H9 (cell line): ENCODE data around the gene PPP4R2. TPM values are rescaled to one million over a fixed set of nuclear protein-coding genes. Genes with fewer than 3 reads are reported as not detected.
A peak's percentile ranks its signal among the peaks of the same experiment; 100 is the strongest.

ENCODE experiments used
- DNase-seq: peaks from one replicate; pipeline ENCODE4 v3.0.0-alpha.2; 2017
- H2AFZ ChIP-seq: one replicate; pipeline ENCODE4 v1.6.1; 2013; ENCODE audit warnings: mild to moderate bottlenecking, low read length, control low read depth, moderate library complexity
- H2AK5ac ChIP-seq: 2 replicates; pipeline ENCODE4 v1.6.1; 2013; ENCODE audit warnings: low read length, control low read depth, mixed read lengths; ENCODE audit not compliant: insufficient read length
- H2BK120ac ChIP-seq: one replicate; pipeline ENCODE4 v1.6.1; 2013; ENCODE audit warnings: low read depth, mild to moderate bottlenecking, low read length, control low read depth, inconsistent platforms; ENCODE audit not compliant: poor library complexity, severe bottlenecking
- H2BK12ac ChIP-seq: 2 replicates; pipeline ENCODE4 v1.6.1; 2013; ENCODE audit warnings: low read length, control low read depth, mixed read lengths, low read depth; ENCODE audit not compliant: insufficient read length
- H2BK15ac ChIP-seq: 2 replicates; pipeline ENCODE4 v1.6.1; 2013; ENCODE audit warnings: low read depth, low read length, control low read depth
- H2BK20ac ChIP-seq: one replicate; pipeline ENCODE4 v1.6.1; 2013; ENCODE audit warnings: low read depth, mild to moderate bottlenecking, low read length, control low read depth, inconsistent platforms; ENCODE audit not compliant: poor library complexity, severe bottlenecking
- H2BK5ac ChIP-seq: 2 replicates; pipeline ENCODE4 v1.6.1; 2013; ENCODE audit warnings: low read length, control low read depth, mixed read lengths; ENCODE audit not compliant: insufficient read length
- H3K14ac ChIP-seq: 2 replicates; pipeline ENCODE4 v1.6.1; 2013; ENCODE audit warnings: low read length, control low read depth; ENCODE audit not compliant: insufficient read depth
- H3K18ac ChIP-seq: 2 replicates; pipeline ENCODE4 v1.6.1; 2013; ENCODE audit warnings: low read depth, mild to moderate bottlenecking, mixed read lengths, low read length, control low read depth; ENCODE audit not compliant: insufficient read length
- H3K23ac ChIP-seq: 2 replicates; pipeline ENCODE4 v1.6.1; 2013; ENCODE audit warnings: low read length, control low read depth, mixed read lengths, low read depth; ENCODE audit not compliant: insufficient read length
- H3K23me2 ChIP-seq: 2 replicates; pipeline ENCODE4 v1.6.1; 2013; ENCODE audit warnings: low read depth, mild to moderate bottlenecking, mixed read lengths, low read length, control low read depth; ENCODE audit not compliant: insufficient read length, poor library complexity, severe bottlenecking
- H3K27ac ChIP-seq: 2 replicates; pipeline ENCODE4 v1.5.1; 2013; ENCODE audit warnings: low read length, control low read depth, mixed read lengths, low read depth; ENCODE audit not compliant: insufficient read length
- H3K27me3 ChIP-seq: 2 replicates; pipeline ENCODE4 v1.6.1; 2013; ENCODE audit warnings: low read length, control low read depth, inconsistent platforms; ENCODE audit not compliant: insufficient read depth
- H3K4ac ChIP-seq: 2 replicates; pipeline ENCODE4 v1.6.1; 2013; ENCODE audit warnings: low read depth, mild to moderate bottlenecking, control low read depth, inconsistent platforms, low read length, moderate library complexity
- H3K4me1 ChIP-seq: 2 replicates; pipeline ENCODE4 v1.6.1; 2013; ENCODE audit warnings: low read length, control low read depth, inconsistent platforms; ENCODE audit not compliant: insufficient read depth
- H3K4me2 ChIP-seq: 2 replicates; pipeline ENCODE4 v1.6.1; 2013; ENCODE audit warnings: low read length, control low read depth, mixed read lengths; ENCODE audit not compliant: insufficient read length, insufficient read depth
- H3K56ac ChIP-seq: 2 replicates; pipeline ENCODE4 v1.6.1; 2013; ENCODE audit warnings: low read depth, mild to moderate bottlenecking, mixed read lengths, low read length, control low read depth; ENCODE audit not compliant: insufficient read length
- H3K79me1 ChIP-seq: 2 replicates; pipeline ENCODE4 v1.6.1; 2013; ENCODE audit warnings: low read depth, mild to moderate bottlenecking, moderate library complexity, low read length, control low read depth, inconsistent platforms; ENCODE audit not compliant: insufficient read depth, poor library complexity, severe bottlenecking
- H3K79me2 ChIP-seq: 2 replicates; pipeline ENCODE4 v1.6.1; 2013; ENCODE audit warnings: low read length, control low read depth, inconsistent platforms; ENCODE audit not compliant: insufficient read depth
- H3K9ac ChIP-seq: 2 replicates; pipeline ENCODE4 v1.6.1; 2013; ENCODE audit warnings: low read length, control low read depth, mixed read lengths; ENCODE audit not compliant: insufficient read length; ENCODE audit errors: extremely low read depth
- H3K9me3 ChIP-seq: one replicate; pipeline ENCODE4 v1.6.1; 2013; ENCODE audit warnings: low read depth, low read length, inconsistent platforms; ENCODE audit not compliant: control insufficient read depth
- H3T11ph ChIP-seq: one replicate; pipeline ENCODE4 v1.6.1; 2013; ENCODE audit warnings: mild to moderate bottlenecking, low read length, control low read depth, inconsistent platforms
- H4K20me1 ChIP-seq: one replicate; pipeline ENCODE4 v1.6.1; 2013; ENCODE audit not compliant: control insufficient read depth, insufficient read length, insufficient read depth
- H4K5ac ChIP-seq: 2 replicates; pipeline ENCODE4 v1.6.1; 2013; ENCODE audit warnings: low read depth, mild to moderate bottlenecking, mixed read lengths, low read length, control low read depth; ENCODE audit not compliant: insufficient read length
- H4K8ac ChIP-seq: replicated peaks from 2 replicates; pipeline ENCODE4 v1.6.1; 2013; ENCODE audit warnings: low read length, control low read depth, mixed read lengths, low read depth; ENCODE audit not compliant: insufficient read length
- H4K91ac ChIP-seq: 2 replicates; pipeline ENCODE4 v1.6.1; 2013; ENCODE audit warnings: low read depth, mild to moderate bottlenecking, moderate library complexity, mixed read lengths, low read length, control low read depth; ENCODE audit not compliant: insufficient read length
- H3K27ac Mint-ChIP-seq, 3 experiments: 2 replicates in 2 of 3; 3 replicates in 1 of 3; pipeline ENCODE4 v1.8.0; 2020 to 2021; ENCODE audit warnings: mixed read lengths in 3 of 3, mild to moderate bottlenecking in 1 of 3, moderate library complexity in 1 of 3
- H3K27me3 Mint-ChIP-seq: 2 replicates; pipeline ENCODE4 v1.8.0; 2021; ENCODE audit warnings: low read depth, mild to moderate bottlenecking, moderate library complexity, mixed read lengths
- H3K36me3 Mint-ChIP-seq, 3 experiments: 2 replicates in 2 of 3; 3 replicates in 1 of 3; pipeline ENCODE4 v1.8.0; 2020 to 2021; ENCODE audit warnings: low read depth in 3 of 3, mixed read lengths in 3 of 3; ENCODE audit not compliant: insufficient read depth in 1 of 3
- H3K4me1 Mint-ChIP-seq, 2 experiments: 2 replicates each; pipeline ENCODE4 v1.8.0; 2020; ENCODE audit warnings: mixed read lengths in 2 of 2
- H3K4me3 Mint-ChIP-seq, 2 experiments: 2 replicates in 1 of 2; 3 replicates in 1 of 2; pipeline ENCODE4 v1.8.0; 2020 to 2021; ENCODE audit warnings: mild to moderate bottlenecking in 2 of 2, mixed read lengths in 2 of 2, moderate library complexity in 1 of 2
- H3K9me3 Mint-ChIP-seq, 2 experiments: 2 replicates in 1 of 2; 3 replicates in 1 of 2; pipeline ENCODE4 v1.8.0; 2020; ENCODE audit warnings: mild to moderate bottlenecking in 2 of 2, mixed read lengths in 2 of 2, moderate library complexity in 1 of 2
- WGBS: extraction: QIAGEN DNeasy Blood & Tissue Kit; methylation state at CpG from one replicate; pipeline ENCODE4 v1.1.7; 2013; ENCODE audit warnings: missing lambda C conversion rate, low lambda C conversion rate, mixed read lengths; ENCODE audit not compliant: insufficient read length; ENCODE audit errors: extremely low coverage; 5-methylcytosine and 5-hydroxymethylcytosine counted together
- total RNA-seq: library from RNA; stranded (reverse); gene quantifications from 2 replicates; pipeline ENCODE4 v1.2.1, GENCODE V29; 2021
- TF ChIP-seq, protein P1 (sequence below): fragments of 200-600 bp; sonication (generic); conservative IDR thresholded peaks from 3 replicates; pipeline ENCODE4 v1.8.0; 2021; ENCODE audit warnings: antibody characterized with exemption, mild to moderate bottlenecking

Gene PPP4R2
- total RNA-seq, 1 experiment from 2014 or later, result 132 TPM

DNA sequence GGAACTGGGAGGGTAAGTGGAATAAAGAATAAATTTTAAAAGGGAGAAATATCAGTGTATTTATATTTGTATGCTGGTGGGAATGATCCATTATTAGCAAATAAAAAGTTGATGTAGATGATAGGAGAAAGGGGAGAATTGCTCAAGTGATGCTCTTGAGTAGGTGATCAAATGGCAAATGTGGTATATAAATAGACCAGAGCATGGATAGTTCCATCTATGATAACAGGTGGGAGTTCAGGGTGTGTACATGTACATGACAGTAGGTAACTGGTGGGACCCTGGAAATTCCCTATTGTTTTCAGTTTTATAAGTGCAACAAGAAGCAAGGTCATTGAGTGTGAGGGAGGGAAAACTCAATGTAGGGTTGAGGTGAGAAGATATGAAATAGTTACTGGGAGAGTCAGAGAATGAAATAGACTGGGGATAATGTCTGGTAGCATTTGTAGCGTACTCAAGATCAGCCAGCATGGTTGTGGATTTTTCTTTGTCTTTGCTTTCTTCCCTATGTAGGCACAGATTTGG, 33.5 kb downstream of the PPP4R2 start:
- Histone ChIP-seq H3K79me1 (peaks cover 2% of the 10 kb centered on the region), H4K8ac (no peak overlapping the region), H2AFZ (no peak overlapping the region), H3K23me2 (no peaks in the 10 kb centered on the region), H3K14ac (no peak overlapping the region), H3K56ac (no peak overlapping the region), H4K20me1 (no peaks in the 10 kb centered on the region), H3K4me2 (no peak overlapping the region), H2BK12ac (no peak overlapping the region), H3K23ac (no peak overlapping the region), H3K9ac (no peak overlapping the region), H3K4ac (no peak overlapping the region), H4K5ac (no peak overlapping the region), H3K9me3 (no peaks in the 10 kb centered on the region), H3K18ac (no peak overlapping the region), H4K91ac (no peak overlapping the region), H2BK20ac (no peak overlapping the region), H2AK5ac (no peak overlapping the region), H3K27ac (no peak overlapping the region), H3K4me1 (peaks cover 2% of the 10 kb centered on the region; the same call in 1 of the 2 replicates), H2BK15ac (no peak overlapping the region), H3K79me2 (peaks cover 65% of the 10 kb centered on the region; the same call in 1 of the 2 replicates), H2BK5ac (no peak overlapping the region), H3T11ph (no peak overlapping the region), H2BK120ac (no peak overlapping the region), H3K27me3 (no peaks in the 10 kb centered on the region)
- WGBS, result no CpG with 5 or more reads among the region's 1 CpG
- Mint-ChIP-seq H3K9me3 (no peaks in the 10 kb centered on the region), H3K4me1 (peaks cover 23 to 34% of the 10 kb centered on the region in 2 experiments), H3K4me3 (no peak overlapping the region), H3K27ac (peak overlapping the region in 2 of 3 experiments; percentile 54 to 68; a peak in 5 of 7 replicates), H3K27me3 (no peaks in the 10 kb centered on the region), H3K36me3 (peaks cover 3 to 12% (median 7%) of the 10 kb centered on the region in 3 experiments; a peak in 6 of 7 replicates)
- DNase-seq, result no peak
- TF ChIP-seq, protein P1, sequence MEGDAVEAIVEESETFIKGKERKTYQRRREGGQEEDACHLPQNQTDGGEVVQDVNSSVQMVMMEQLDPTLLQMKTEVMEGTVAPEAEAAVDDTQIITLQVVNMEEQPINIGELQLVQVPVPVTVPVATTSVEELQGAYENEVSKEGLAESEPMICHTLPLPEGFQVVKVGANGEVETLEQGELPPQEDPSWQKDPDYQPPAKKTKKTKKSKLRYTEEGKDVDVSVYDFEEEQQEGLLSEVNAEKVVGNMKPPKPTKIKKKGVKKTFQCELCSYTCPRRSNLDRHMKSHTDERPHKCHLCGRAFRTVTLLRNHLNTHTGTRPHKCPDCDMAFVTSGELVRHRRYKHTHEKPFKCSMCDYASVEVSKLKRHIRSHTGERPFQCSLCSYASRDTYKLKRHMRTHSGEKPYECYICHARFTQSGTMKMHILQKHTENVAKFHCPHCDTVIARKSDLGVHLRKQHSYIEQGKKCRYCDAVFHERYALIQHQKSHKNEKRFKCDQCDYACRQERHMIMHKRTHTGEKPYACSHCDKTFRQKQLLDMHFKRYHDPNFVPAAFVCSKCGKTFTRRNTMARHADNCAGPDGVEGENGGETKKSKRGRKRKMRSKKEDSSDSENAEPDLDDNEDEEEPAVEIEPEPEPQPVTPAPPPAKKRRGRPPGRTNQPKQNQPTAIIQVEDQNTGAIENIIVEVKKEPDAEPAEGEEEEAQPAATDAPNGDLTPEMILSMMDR, result no peak
